NB4 (cell line): ENCODE data around the gene RACK1.
A peak's percentile ranks its signal among the peaks of the same experiment; 100 is the strongest.

Experiments
- DNase-seq: peaks from one replicate; pipeline ENCODE4 v3.0.0; 2010; ENCODE audit warnings: low read depth
- H3K4me3 ChIP-seq: one replicate; pipeline ENCODE4 v1.5.1; 2011; ENCODE audit warnings: mild to moderate bottlenecking, low read depth, low read length, moderate library complexity
- CTCF ChIP-seq: IDR thresholded peaks from one replicate; pipeline ENCODE4 v1.5.1; 2012; ENCODE audit warnings: low read depth, low read length
- MAX ChIP-seq: IDR thresholded peaks from 2 replicates; pipeline ENCODE4 v1.6.1; 2011; ENCODE audit warnings: low read depth, low read length
- MYC ChIP-seq: IDR thresholded peaks from 2 replicates; pipeline ENCODE4 v1.6.1; 2011; ENCODE audit warnings: low read depth, low read length
- POLR2A ChIP-seq: IDR thresholded peaks from 2 replicates; pipeline ENCODE4 v1.6.1; 2011; ENCODE audit warnings: mild to moderate bottlenecking; ENCODE audit not compliant: insufficient read length; ENCODE audit errors: extremely low read depth

Gene RACK1

GRCh38 chr5:181263633-181264032 lies 19.9 kb upstream of the RACK1 start:
- TF ChIP-seq MAX (no peak), POLR2A (no peak), CTCF (no peak), MYC (no peak)
- DNase-seq, result no peak
- no peak overlapping the region for H3K4me3 ChIP-seq

- TF ChIP-seq POLR2A, result peak; percentile 60
- TF ChIP-seq MYC, result peak; percentile 46; the same call in 1 of the 2 replicates
- no peak; the same call in 1 of the 2 replicates for TF ChIP-seq MAX
- peak; percentile 89 for DNase-seq
These were observed 17.8 kb upstream of the RACK1 start for GRCh38 chr5:181261320-181262049.

GRCh38 chr5:181260720-181261319 lies 17.1 kb upstream of the RACK1 start, which contains the start of gene TRIM52:
TRIM52 (minus strand) TSS chr5:181261143; CDS start chr5:181260813, 330 bp downstream.
- DNase-seq, result peak; percentile 94
- TF ChIP-seq CTCF, result no peak
- peak; percentile 75 for TF ChIP-seq POLR2A
- TF ChIP-seq MYC, result peak; percentile 76
- TF ChIP-seq MAX, result peak; percentile 87
- H3K4me3 ChIP-seq, result peak within 1 kb of the TSS; percentile 74

More at GRCh38 chr5:181261320-181262049, 17.8 kb upstream of the RACK1 start:
- peak overlapping the region; percentile 74 for H3K4me3 ChIP-seq

- TF ChIP-seq MYC (no peak), MAX (no peak), POLR2A (no peak), CTCF (no peak)
- DNase-seq, result no peak
These were observed 16.4 kb upstream of the RACK1 start for GRCh38 chr5:181259974-181260719.

GRCh38 chr5:181259283-181259682 lies 15.6 kb upstream of the RACK1 start:
- peak overlapping the region; percentile 74 for H3K4me3 ChIP-seq
- DNase-seq, result no peak
- TF ChIP-seq MYC (no peak), MAX (no peak), CTCF (no peak), POLR2A (no peak)

More at GRCh38 chr5:181259974-181260719, 16.4 kb upstream of the RACK1 start:
- peak overlapping the region; percentile 74 for H3K4me3 ChIP-seq
